GM19463 (cell line): ENCODE measurements around the gene TULP4.
"Not testable (repeated sequence)": the region's sequence is repeated elsewhere in the genome, so short reads cannot be mapped to it uniquely, and the experiment has no call there.

ENCODE experiments used
- ATAC-seq: cut with Tn5 transposase; IDR thresholded peaks from one replicate; pipeline ENCODE4 v1.9.1; 2021; ENCODE audit warnings: mild to moderate bottlenecking, moderate library complexity; ENCODE audit not compliant: unreplicated experiment

The TULP4 gene

GRCh38 chr6:158552055-158552795 lies 240.0 kb downstream of the TULP4 start:
- no peak for ATAC-seq

GRCh38 chr6:158552796-158553138 lies 240.5 kb downstream of the TULP4 start:
- no peak for ATAC-seq

DNA sequence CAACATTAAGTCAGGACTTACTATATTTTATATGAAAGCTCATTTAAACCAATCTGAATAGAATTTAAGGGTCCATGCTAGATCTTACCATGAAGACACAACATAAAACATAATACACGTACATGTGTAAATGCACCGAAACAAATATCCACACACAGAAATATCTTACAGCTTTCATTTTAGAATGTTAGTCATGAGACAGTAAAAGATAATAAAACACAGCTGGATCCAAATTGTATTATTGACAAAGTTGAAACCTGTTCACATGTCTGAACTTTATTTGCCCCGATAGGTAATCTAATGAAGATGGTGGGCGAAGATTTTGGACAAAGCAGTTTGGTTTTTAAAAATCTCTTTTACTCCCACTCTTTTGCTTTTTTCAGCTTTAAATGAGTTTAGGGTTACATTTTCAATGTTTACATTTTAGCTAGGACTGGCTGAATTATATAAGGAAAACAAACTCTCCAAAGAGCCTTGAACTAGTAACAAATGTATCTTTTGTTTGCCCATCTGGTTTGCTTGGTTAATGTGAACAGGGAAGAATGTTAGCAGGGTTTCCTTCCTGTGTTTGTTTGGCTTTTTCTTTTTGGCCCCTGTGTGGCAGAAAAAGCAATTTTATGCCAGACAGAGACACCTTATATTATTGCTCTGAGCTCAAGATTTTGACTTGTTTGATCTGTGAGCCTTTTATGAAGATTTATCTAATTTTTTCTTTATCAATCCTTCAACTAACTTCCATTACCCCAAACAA lies 242.5 kb downstream of the TULP4 start:
- ATAC-seq = no peak

GRCh38 chr6:158556113-158556512 lies 243.8 kb downstream of the TULP4 start:
- no peak for ATAC-seq

GRCh38 chr6:158557110-158557509 lies 244.8 kb downstream of the TULP4 start:
- not testable (repeated sequence) for ATAC-seq

- ATAC-seq = no peak
Observed at GRCh38 chr6:158557927-158558326, 245.7 kb downstream of the TULP4 start.

GRCh38 chr6:158558415-158559306 lies 246.4 kb downstream of the TULP4 start:
- no peak for ATAC-seq

DNA sequence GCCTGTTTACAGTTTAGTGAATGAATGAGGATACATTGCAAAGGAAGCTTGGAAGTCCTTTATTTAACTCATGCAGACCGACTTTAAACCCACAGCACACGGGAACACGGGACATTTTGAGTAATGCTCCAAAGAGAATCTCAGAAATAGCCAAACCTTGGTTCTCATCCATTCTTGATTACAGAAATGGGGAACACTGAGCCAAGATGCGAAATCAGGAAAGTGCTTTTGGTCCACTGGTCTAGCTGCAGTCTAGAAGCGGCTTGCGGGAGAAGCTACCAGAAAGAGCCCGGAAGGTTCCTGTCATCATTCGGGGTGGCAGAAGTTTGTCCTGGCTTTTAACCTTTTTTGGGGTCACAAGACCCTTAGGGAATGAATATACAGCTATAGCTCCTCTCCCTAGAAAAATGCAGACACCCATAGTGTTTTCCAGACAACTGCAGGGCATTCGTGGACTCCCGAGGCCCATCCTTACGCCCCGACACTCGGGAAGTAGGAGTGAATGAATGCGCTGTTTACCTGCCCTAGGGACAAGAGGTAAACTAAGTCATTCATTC lies 247.2 kb downstream of the TULP4 start:
- ATAC-seq = no peak

- peak; percentile 84 for ATAC-seq
Observed at GRCh38 chr6:158559895-158560835, 247.9 kb downstream of the TULP4 start, which contains the start of gene TMEM181. Gene TMEM181 (plus strand): TSS chr6:158560091. CDS start chr6:158560225, 134 bp downstream.

DNA sequence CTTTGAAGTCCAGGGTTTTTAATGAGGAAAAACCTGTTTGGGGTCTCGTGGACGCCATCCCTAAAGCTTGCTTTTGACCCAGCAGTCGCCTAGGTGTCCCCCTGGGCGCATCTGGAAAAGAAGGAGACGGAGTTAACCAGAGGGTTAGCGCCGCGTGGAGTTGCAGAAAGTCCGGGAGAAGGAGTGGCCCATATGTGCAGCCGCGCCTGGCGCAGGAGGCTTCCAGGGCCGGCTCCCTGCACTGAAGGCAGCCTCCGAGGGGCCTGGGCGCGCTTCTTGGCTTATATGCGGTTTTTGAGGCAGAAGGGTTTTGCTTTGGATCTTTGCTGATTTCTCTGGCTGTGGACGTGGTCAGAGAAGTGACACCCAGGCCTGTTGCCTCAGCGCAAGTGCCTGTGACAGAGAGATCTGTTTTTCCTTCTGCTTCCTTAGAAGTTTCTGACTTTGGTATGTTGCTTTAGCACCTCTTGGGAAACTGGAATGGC lies 248.6 kb downstream of the TULP4 start:
- ATAC-seq = no peak
